Heart right ventricle (tissue), 16 donors: ENCODE results near the gene TFEB. TPM values are rescaled to one million over a fixed set of nuclear protein-coding genes. Genes with fewer than 3 reads are reported as not detected.
A peak's percentile ranks its signal among the peaks of the same experiment; 100 is the strongest.

ENCODE experiments used
- ATAC-seq, 8 donors: fragments of 200-7000 bp; cut with Tn5 transposase; one replicate each; pipeline ENCODE4 v1.9.1; 2020; ENCODE audit warnings: mild to moderate bottlenecking in 8 of 8, moderate library complexity in 8 of 8, moderate number of reproducible peaks in 1 of 8
- DNase-seq, 2 donors: peaks; one replicate each; pipeline ENCODE4 v3.0.0-alpha.2; 2020
- H3K27ac ChIP-seq, 10 donors: fragments of 200-600 bp; sonication (generic) in 2 of 10; one replicate each; pipeline versions ENCODE4 v1.5.0 to v1.8.0; 2020 to 2022; ENCODE audit warnings: mild to moderate bottlenecking in 3 of 10
- H3K27me3 ChIP-seq, 7 donors: fragments of 200-600 bp; one replicate each; pipeline ENCODE4 v1.8.0; 2021 to 2022; ENCODE audit warnings: mild to moderate bottlenecking in 2 of 7
- H3K36me3 ChIP-seq, 9 donors: fragments of 200-600 bp; sonication (generic) in 1 of 9; one replicate each; pipeline versions ENCODE4 v1.5.0 to v1.8.0; 2020 to 2022; ENCODE audit warnings: mild to moderate bottlenecking in 2 of 9
- H3K4me1 ChIP-seq, 9 donors: fragments of 200-600 bp; sonication (generic) in 1 of 9; one replicate each; pipeline versions ENCODE4 v1.5.0 to v1.8.0; 2020 to 2022; ENCODE audit warnings: mild to moderate bottlenecking in 4 of 9
- H3K4me3 ChIP-seq, 10 donors: fragments of 200-600 bp; sonication (generic) in 2 of 10; one replicate each; pipeline versions ENCODE4 v1.5.0 to v1.8.0; 2020 to 2022; ENCODE audit warnings: mild to moderate bottlenecking in 7 of 10, moderate library complexity in 2 of 10
- H3K9me3 ChIP-seq, 11 donors: fragments of 200-600 bp in 10 of 11; sonication (generic) in 2 of 11; one replicate each; pipeline versions ENCODE4 v1.5.0 to v1.8.0; 2013 to 2022; ENCODE audit warnings: mild to moderate bottlenecking in 2 of 11, control low read depth in 1 of 11, moderate library complexity in 1 of 11
- WGBS, 2 donors: extraction: QIAGEN DNeasy Blood & Tissue Kit; methylation state at CpG; one replicate each; pipeline ENCODE4 v1.1.7; 2013; ENCODE audit warnings: inconsistent platforms in 1 of 2; 5-methylcytosine and 5-hydroxymethylcytosine counted together
- intact Hi-C, 10 donors: fragments of 100-400 bp; cut with DNase I; formaldehyde crosslinking; loops; one replicate each; pipeline versions ENCODE4 v1.11.1 to v1.14.2; 2022
- polyA plus RNA-seq, 2 donors: library from polyadenylated mRNA; stranded (reverse); fragments of 200-250 nt; gene quantifications; one replicate each; pipeline ENCODE4 v1.2.3, GENCODE V29; 2013
- total RNA-seq, 10 donors: library from RNA; stranded (reverse); fragmentation: NEBNext Ultra II Directional in 3 of 10; extraction: Animal tissue kit (Norgen Biotek cat#: 25700) in 3 of 10; gene quantifications; one replicate each; pipeline versions ENCODE4 v1.2.1 to v1.2.4, GENCODE V29; 2021 to 2023
- TF ChIP-seq, protein P1 (sequence below), 9 donors: fragments of 200-600 bp; sonication (generic) in 2 of 9; IDR thresholded peaks; one replicate each; pipeline versions ENCODE4 v1.5.0 to v1.8.0; 2021 to 2022; ENCODE audit warnings: antibody characterized with exemption in 9 of 9, mild to moderate bottlenecking in 5 of 9, moderate library complexity in 1 of 9
- donor health status: Arrhythmogenic right ventricular cardiomyopathy.
- donor health status: ischemic (EF 13 %, LVEDD 7.1; RV severe dilation, severe dysfunction).
- donor health status: healthy with polysubstance abuse.
- donor health status: DM: no; HTN: yes; CAD: no.
- donor health status: DM: no; HTN: no; CAD: no.
- donor health status: ischemic (EF 25% LVEDD 6.9; RV normal size, moderate dysfunction).
- donor health status: ischemic (EF 25% LVEDD 5.7; RV mildly dilated, moderate dysfunction).
- donor health status: healthy.
- donor health status: DM: yes; HTN: yes; CAD: no.
- donor health status: Ischemic cardiomyopathy.
- donor health status: ischemic (EF 35%, LVEDD 5.7; RV mildly dilated, moderate dysfunction).
- donor health status: nonischemic (EF 11% LVEDD 7.7; RV severe dilation, severe dysfunction).
- donor health status: DM: yes; HTN: yes; CAD: no.
- donor health status: PGD.
- donor health status: ischemic (EF 29% LVEDD 5.4; RV normal size, mild dysfunction).
- donor health status: nonischemic (EF 23%, LVEDD 6.1; RV moderate dilation, normal function).

The TFEB gene
- total and polyA plus RNA-seq, 12 donors, result 29.2 to 52.3 (median 39.6) TPM

DNA sequence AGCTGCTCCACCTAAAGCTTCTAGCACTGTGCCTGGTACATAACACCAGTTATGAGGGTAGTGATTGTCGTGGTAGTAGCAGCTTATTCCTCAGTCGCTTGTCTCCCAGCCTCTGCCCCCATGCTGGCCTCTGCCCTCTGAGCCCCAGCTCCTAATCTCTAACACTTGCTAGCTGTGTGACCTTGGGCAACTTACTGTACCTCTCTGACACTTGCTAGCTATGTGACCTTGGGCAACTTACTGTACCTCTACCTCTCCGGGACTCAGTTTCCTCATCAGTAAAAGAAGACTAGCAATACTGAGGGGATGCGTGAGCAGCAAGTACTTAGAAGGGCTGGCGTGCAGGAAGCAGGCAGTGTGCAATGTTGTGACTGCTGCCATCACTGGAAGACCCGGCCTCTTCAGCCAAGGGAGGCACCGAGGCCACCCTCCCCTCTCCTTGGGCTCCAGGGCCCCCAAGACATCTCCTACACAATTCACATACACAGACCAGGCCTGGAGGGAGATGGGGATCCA is 87.3 kb downstream of the TFEB start:
- Histone ChIP-seq H3K36me3 (no peaks in the 10 kb centered on the region), H3K27me3 (peaks cover 0 to 18% (median 0%) of the 10 kb centered on the region in 7 donors), H3K27ac (no peak overlapping the region), H3K9me3 (no peaks in the 10 kb centered on the region), H3K4me1 (no peaks in the 10 kb centered on the region), H3K4me3 (no peak overlapping the region)
- ATAC-seq (no peak), DNase-seq (no peak)
- TF ChIP-seq, protein P1, sequence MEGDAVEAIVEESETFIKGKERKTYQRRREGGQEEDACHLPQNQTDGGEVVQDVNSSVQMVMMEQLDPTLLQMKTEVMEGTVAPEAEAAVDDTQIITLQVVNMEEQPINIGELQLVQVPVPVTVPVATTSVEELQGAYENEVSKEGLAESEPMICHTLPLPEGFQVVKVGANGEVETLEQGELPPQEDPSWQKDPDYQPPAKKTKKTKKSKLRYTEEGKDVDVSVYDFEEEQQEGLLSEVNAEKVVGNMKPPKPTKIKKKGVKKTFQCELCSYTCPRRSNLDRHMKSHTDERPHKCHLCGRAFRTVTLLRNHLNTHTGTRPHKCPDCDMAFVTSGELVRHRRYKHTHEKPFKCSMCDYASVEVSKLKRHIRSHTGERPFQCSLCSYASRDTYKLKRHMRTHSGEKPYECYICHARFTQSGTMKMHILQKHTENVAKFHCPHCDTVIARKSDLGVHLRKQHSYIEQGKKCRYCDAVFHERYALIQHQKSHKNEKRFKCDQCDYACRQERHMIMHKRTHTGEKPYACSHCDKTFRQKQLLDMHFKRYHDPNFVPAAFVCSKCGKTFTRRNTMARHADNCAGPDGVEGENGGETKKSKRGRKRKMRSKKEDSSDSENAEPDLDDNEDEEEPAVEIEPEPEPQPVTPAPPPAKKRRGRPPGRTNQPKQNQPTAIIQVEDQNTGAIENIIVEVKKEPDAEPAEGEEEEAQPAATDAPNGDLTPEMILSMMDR (IDR thresholded peaks at IDR 0.05), result no peak
- WGBS, 2 donors, result 89 to 91% methylated on average over 7 of the region's 7 CpGs
- intact Hi-C loops, result no loop called here

DNA sequence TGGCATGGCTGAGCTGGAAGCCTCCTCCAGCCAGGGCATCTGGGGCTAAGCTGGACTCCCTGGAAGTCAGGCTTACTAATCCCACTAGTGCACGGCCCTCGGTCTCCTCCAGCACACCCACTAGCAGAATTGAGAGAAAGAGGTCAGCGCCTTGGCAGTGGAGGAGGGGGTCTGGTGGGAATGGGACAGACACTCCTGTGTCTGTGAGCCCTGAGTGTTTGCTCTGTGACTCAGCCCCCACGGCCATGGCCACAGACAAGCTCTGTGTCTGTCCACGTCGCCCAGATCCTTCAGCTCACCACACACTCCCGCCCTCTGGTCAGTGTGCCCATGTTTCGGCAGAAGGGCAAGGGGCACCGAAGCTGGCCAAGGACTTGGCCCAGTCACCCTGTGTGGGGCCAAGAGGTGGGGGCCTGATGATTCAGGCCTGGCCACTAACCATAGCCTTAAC is 88.3 kb downstream of the TFEB start:
- H3K4me1 ChIP-seq, result peaks cover 0 to 10% (median 0%) of the 10 kb centered on the region in 9 donors
- H3K9me3 ChIP-seq, result no peaks in the 10 kb centered on the region
- no peak overlapping the region for H3K4me3 ChIP-seq
- no peak overlapping the region for H3K27ac ChIP-seq
- TF ChIP-seq, protein P1 (IDR thresholded peaks at IDR 0.05), result no peak
- peaks cover 0 to 18% (median 0%) of the 10 kb centered on the region in 7 donors for H3K27me3 ChIP-seq
- no peaks in the 10 kb centered on the region for H3K36me3 ChIP-seq
- DNase-seq (no peak), ATAC-seq (peak in 2 of 8 donors; percentile 46 to 52)
- WGBS, 2 donors, result 86 to 87% methylated on average over 9 of the region's 9 CpGs
- intact Hi-C loops, result no loop called here

GRCh38 chr6:41646026-41646795 is 89.2 kb downstream of the TFEB start:
- H3K4me1 ChIP-seq, result peaks cover 0 to 10% (median 0%) of the 10 kb centered on the region in 9 donors
- intact Hi-C loops, result no loop called here
- 85 to 88% methylated on average over 14 of the region's 14 CpGs for WGBS, 2 donors
- DNase-seq (no peak), ATAC-seq (no peak)
- H3K36me3 ChIP-seq, result no peaks in the 10 kb centered on the region
- TF ChIP-seq, protein P1 (IDR thresholded peaks at IDR 0.05), result no peak
- H3K4me3 ChIP-seq, result no peak overlapping the region
- peaks cover 0 to 18% (median 0%) of the 10 kb centered on the region in 7 donors for H3K27me3 ChIP-seq
- no peak overlapping the region for H3K27ac ChIP-seq
- no peaks in the 10 kb centered on the region for H3K9me3 ChIP-seq

- WGBS, 2 donors, result 79 to 86% methylated on average over 12 of the region's 12 CpGs
- Histone ChIP-seq H3K27me3 (peaks cover 0 to 18% (median 0%) of the 10 kb centered on the region in 7 donors), H3K4me3 (no peak overlapping the region), H3K9me3 (no peaks in the 10 kb centered on the region), H3K27ac (no peak overlapping the region), H3K36me3 (no peaks in the 10 kb centered on the region), H3K4me1 (peaks cover 0 to 19% (median 0%) of the 10 kb centered on the region in 9 donors)
- TF ChIP-seq, protein P1 (IDR thresholded peaks at IDR 0.05), result no peak
- intact Hi-C loops, result no loop called here
- DNase-seq, result no peak
- no peak for ATAC-seq
Measured at GRCh38 chr6:41645007-41645618, 90.3 kb downstream of the TFEB start.
